Measurements from ENCODE around the gene GNAT1.

The GNAT1 gene

GRCh38 chr3:50194128-50194902 lies 2.9 kb downstream of the GNAT1 start:
- no peak overlapping the region for H3K4me3 ChIP-seq (ENCODE audit: low read depth, low read length)
- TF ChIP-seq CTCF (IDR thresholded peaks at IDR 0.05; ENCODE audit: borderline replicate concordance, insufficient read depth, low read depth, low read length): peak; percentile 84

GRCh38 chr3:50194903-50195500 lies 3.6 kb downstream of the GNAT1 start:
- H3K4me3 ChIP-seq (ENCODE audit: low read depth, low read length): no peak overlapping the region
- no peak for TF ChIP-seq CTCF (IDR thresholded peaks at IDR 0.05; ENCODE audit: borderline replicate concordance, insufficient read depth, low read depth, low read length)

GRCh38 chr3:50195501-50196252 lies 4.3 kb downstream of the GNAT1 start:
- H3K4me3 ChIP-seq (ENCODE audit: low read depth, low read length): no peak overlapping the region
- TF ChIP-seq CTCF (IDR thresholded peaks at IDR 0.05; ENCODE audit: borderline replicate concordance, insufficient read depth, low read depth, low read length): no peak

- no peak for TF ChIP-seq CTCF (IDR thresholded peaks at IDR 0.05; ENCODE audit: borderline replicate concordance, insufficient read depth, low read depth, low read length)
- no peak overlapping the region for H3K4me3 ChIP-seq (ENCODE audit: low read depth, low read length)
Measured at GRCh38 chr3:50196253-50196801, 4.9 kb downstream of the GNAT1 start.

- no peak for TF ChIP-seq CTCF (IDR thresholded peaks at IDR 0.05; ENCODE audit: borderline replicate concordance, insufficient read depth, low read depth, low read length)
- H3K4me3 ChIP-seq (ENCODE audit: low read depth, low read length): no peak overlapping the region
Measured at GRCh38 chr3:50201573-50202315, 10.3 kb downstream of the GNAT1 start.

- H3K4me3 ChIP-seq (ENCODE audit: low read depth, low read length): no peak overlapping the region
- no peak for TF ChIP-seq CTCF (IDR thresholded peaks at IDR 0.05; ENCODE audit: borderline replicate concordance, insufficient read depth, low read depth, low read length)
Measured at GRCh38 chr3:50202353-50203112, 11.1 kb downstream of the GNAT1 start.

Measured in GM12875 (cell line).